HUES64 (cell line): Measurements from ENCODE around the gene LINS1.

Experiments used
- H3K27ac ChIP-seq: 2 replicates; pipeline ENCODE4 v1.7.0; 2013; ENCODE audit warnings: low read depth, low read length, inconsistent platforms
- H3K27me3 ChIP-seq: 2 replicates; pipeline ENCODE4 v1.6.1; 2013; ENCODE audit warnings: mild to moderate bottlenecking, low read length; ENCODE audit not compliant: insufficient read depth
- H3K36me3 ChIP-seq: 2 replicates; pipeline ENCODE4 v1.6.1; 2013; ENCODE audit warnings: mild to moderate bottlenecking, low read length; ENCODE audit not compliant: insufficient read depth
- H3K4me1 ChIP-seq: 2 replicates; pipeline ENCODE4 v1.6.1; 2013; ENCODE audit warnings: mild to moderate bottlenecking, low read length, moderate library complexity; ENCODE audit not compliant: insufficient read depth
- H3K4me3 ChIP-seq: 2 replicates; pipeline ENCODE4 v1.5.1; 2013; ENCODE audit warnings: mild to moderate bottlenecking, low read length, moderate library complexity
- H3K9ac ChIP-seq: 2 replicates; pipeline ENCODE4 v1.6.1; 2013; ENCODE audit warnings: mild to moderate bottlenecking, low read depth, low read length
- H3K9me3 ChIP-seq: 2 replicates; pipeline ENCODE4 v1.6.1; 2013; ENCODE audit warnings: low read depth, low read length; ENCODE audit not compliant: insufficient read depth
- WGBS: fragments of 150-250, 120-280 bp; methylation state at CpG from one replicate; pipeline ENCODE4 v1.1.7; 2013; ENCODE audit warnings: missing lambda C conversion rate; 5-methylcytosine and 5-hydroxymethylcytosine counted together

LINS1 gene

DNA sequence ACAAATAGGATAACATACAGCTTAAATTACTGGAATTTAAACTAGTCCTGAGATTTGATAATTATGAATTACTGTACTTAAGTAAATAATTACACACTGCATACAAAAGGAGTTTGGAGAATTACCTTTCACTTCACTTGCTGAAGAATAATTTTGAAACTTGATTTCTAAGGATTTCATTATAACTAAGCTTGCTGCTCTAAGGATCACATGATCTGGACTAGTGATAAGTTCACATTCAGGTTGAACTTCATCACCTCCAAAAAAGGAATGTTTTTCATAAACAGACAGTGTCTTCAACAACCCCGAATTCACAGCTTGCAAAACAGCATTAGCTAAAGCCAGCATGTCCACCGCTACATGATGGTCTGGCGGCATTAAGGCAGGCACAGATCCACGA is 28.5 kb downstream of the LINS1 start:
- Histone ChIP-seq H3K36me3 (peaks cover 24% of the 10 kb centered on the region), H3K9ac (no peak overlapping the region), H3K4me1 (no peaks in the 10 kb centered on the region), H3K27ac (no peak overlapping the region), H3K9me3 (no peaks in the 10 kb centered on the region), H3K27me3 (no peaks in the 10 kb centered on the region), H3K4me3 (no peak overlapping the region)
- WGBS: 95% methylated on average over 4 of the region's 4 CpGs

- Histone ChIP-seq H3K4me1 (no peaks in the 10 kb centered on the region), H3K27ac (no peak overlapping the region), H3K4me3 (no peak overlapping the region), H3K27me3 (no peaks in the 10 kb centered on the region), H3K36me3 (peaks cover 24% of the 10 kb centered on the region), H3K9ac (no peak overlapping the region), H3K9me3 (no peaks in the 10 kb centered on the region)
- WGBS: 100% methylated on average over 2 of the region's 4 CpGs
These were observed 29.5 kb downstream of the LINS1 start for GRCh38 chr15:100572362-100572983.

DNA sequence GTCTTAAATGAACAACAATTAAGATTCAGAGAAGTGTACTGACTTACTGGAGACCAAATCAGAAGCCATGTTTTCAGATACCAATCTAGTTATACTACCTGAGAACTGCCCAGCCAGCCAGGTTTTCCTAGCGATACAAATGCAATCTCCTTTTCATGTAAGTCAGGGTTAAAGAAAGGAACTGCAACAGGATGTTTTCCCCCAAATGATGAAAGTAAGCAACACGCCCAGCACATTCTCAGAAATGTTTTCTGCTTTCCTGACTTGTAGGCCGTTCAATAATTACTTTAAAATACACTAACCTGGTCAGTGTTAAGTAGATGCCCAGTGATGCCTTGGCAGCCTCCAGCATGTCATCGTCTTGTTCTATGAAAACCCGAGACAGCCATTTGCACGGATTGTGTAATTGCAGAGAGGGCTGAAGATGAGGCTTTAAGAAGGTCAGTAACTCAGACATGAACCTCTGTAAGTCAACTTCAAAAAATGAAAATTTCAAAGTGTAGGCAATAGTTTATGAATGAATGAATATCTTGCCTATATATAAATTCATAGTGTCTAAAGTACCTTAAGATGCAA is 30.3 kb downstream of the LINS1 start:
- H3K4me3 ChIP-seq: no peak overlapping the region
- H3K9ac ChIP-seq: no peak overlapping the region
- 95% methylated on average over 6 of the region's 6 CpGs for WGBS

GRCh38 chr15:100570735-100571313 is 31.2 kb downstream of the LINS1 start:
- Histone ChIP-seq H3K4me3 (no peak overlapping the region), H3K27me3 (no peaks in the 10 kb centered on the region), H3K9me3 (no peaks in the 10 kb centered on the region), H3K36me3 (peaks cover 24% of the 10 kb centered on the region), H3K27ac (no peak overlapping the region), H3K9ac (no peak overlapping the region), H3K4me1 (no peaks in the 10 kb centered on the region)
- 92% methylated on average over 4 of the region's 4 CpGs for WGBS

More for the DNA sequence above, 30.3 kb downstream of the LINS1 start:
- Histone ChIP-seq H3K36me3 (peaks cover 24% of the 10 kb centered on the region), H3K9me3 (no peaks in the 10 kb centered on the region), H3K4me1 (no peaks in the 10 kb centered on the region), H3K27me3 (no peaks in the 10 kb centered on the region), H3K27ac (no peak overlapping the region)

DNA sequence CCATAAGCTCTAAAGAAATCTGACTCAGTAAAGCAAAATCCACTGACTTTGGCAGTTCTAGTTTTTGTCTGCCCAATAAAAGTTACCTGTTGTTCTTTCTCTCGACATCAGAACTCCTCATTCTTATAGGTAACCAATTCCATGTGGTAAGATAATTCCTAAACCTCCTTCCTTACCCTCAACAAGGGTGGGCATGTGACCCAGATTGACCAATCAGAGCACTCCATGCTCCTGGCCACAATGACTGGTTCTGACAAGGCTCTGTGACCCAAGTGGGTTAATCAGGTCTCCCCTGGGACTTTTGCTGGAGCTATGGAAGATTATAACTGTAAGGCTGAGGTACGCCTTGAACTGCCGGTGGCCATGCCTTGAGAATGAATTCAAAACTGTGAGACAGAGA is 31.7 kb downstream of the LINS1 start:
- H3K27ac ChIP-seq: no peak overlapping the region
- H3K36me3 ChIP-seq: peaks cover 24% of the 10 kb centered on the region
- no peak overlapping the region for H3K4me3 ChIP-seq
- H3K27me3 ChIP-seq: no peaks in the 10 kb centered on the region
- H3K4me1 ChIP-seq: no peaks in the 10 kb centered on the region
- 92% methylated on average over 3 of the region's 3 CpGs for WGBS
- H3K9me3 ChIP-seq: no peaks in the 10 kb centered on the region
- H3K9ac ChIP-seq: no peak overlapping the region

DNA sequence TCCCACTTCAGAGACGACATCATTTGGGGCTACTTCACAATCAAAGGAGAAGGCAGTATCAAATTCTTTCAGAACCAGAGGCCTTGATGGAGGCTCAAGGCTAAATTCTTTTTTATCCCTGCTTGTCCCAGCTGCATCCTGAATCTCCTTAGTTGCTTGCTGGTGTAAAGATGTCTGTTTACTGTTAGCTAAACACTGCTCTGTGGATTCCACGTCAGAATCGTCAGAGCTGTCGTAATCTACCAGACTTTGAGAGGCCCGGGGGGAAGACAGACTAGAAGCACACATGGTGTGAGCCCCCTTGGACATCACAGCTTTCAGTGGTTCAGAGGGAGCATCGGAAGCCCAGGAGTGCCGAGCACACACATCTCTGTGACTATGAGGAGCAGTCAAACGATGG is 32.6 kb downstream of the LINS1 start:
- Histone ChIP-seq H3K9me3 (no peaks in the 10 kb centered on the region), H3K27ac (no peak overlapping the region), H3K9ac (no peak overlapping the region), H3K36me3 (peaks cover 24% of the 10 kb centered on the region), H3K27me3 (no peaks in the 10 kb centered on the region), H3K4me3 (no peak overlapping the region), H3K4me1 (no peaks in the 10 kb centered on the region)
- WGBS: 88% methylated on average over 8 of the region's 8 CpGs

DNA sequence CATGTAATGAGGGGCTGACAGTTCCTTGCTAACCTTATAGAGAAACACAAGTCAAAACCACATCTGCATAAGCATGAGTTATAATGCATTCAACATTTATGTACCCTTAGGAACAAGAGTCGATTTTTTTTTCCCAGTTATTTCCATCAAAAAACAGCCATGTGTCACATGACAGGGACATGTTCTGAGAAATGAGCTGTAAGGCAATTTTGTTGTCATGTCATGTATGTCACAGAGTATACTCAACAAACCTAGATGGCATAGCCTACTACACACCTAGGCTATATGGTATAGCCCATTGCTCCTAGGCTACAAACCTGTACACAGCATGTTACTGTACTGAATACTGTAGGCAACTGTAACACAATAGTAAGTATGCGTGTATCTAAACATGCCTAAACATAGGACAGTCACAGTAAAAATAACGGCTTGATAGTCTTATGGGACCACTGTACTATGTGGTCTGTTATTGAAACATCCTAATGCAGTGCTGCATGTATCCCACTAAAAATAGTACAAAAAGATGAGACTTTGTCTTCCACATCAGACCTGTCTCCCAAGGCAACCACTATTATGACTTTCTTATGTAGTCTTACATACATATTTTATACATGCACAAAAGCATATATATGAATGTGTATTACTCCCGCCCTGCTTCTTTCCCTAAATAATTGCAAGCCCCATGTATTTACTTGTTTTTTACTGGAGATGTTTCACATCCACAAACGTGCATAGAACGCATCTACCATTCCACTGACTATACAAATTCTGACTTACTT is 34.9 kb downstream of the LINS1 start:
- 88% methylated on average over 6 of the region's 6 CpGs for WGBS
- peaks cover 15% of the 10 kb centered on the region; the same call in 1 of the 2 replicates for H3K36me3 ChIP-seq
- no peak overlapping the region for H3K4me3 ChIP-seq
- no peaks in the 10 kb centered on the region for H3K4me1 ChIP-seq
- H3K27me3 ChIP-seq: no peaks in the 10 kb centered on the region
- H3K9me3 ChIP-seq: no peaks in the 10 kb centered on the region
- H3K27ac ChIP-seq: no peak overlapping the region
- no peak overlapping the region for H3K9ac ChIP-seq

DNA sequence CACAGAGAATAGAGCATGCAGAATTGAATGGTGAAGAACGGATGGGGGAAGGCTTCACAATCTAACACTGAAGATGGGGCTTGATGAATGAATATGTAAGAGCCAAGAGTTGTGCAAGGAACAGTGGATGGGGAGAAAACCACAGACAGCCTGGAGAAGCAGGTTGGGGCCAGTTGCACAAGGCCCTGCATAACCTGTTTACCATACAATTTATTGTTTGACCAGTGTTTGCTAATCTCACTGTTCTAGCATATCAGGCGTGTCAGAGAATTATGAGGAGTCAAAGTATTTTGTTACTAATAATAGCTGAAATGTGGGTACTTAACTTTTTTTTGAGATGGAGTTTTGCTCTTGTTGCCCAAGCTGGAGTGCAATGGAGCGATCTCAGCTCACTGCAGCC is 36.4 kb downstream of the LINS1 start:
- no peak overlapping the region for H3K9ac ChIP-seq
- H3K27ac ChIP-seq: no peak overlapping the region
- 90% methylated on average over 3 of the region's 3 CpGs for WGBS
- no peaks in the 10 kb centered on the region for H3K4me1 ChIP-seq
- no peaks in the 10 kb centered on the region for H3K9me3 ChIP-seq
- no peaks in the 10 kb centered on the region for H3K27me3 ChIP-seq
- peaks cover 9% of the 10 kb centered on the region; the same call in 1 of the 2 replicates for H3K36me3 ChIP-seq
- no peak overlapping the region for H3K4me3 ChIP-seq

DNA sequence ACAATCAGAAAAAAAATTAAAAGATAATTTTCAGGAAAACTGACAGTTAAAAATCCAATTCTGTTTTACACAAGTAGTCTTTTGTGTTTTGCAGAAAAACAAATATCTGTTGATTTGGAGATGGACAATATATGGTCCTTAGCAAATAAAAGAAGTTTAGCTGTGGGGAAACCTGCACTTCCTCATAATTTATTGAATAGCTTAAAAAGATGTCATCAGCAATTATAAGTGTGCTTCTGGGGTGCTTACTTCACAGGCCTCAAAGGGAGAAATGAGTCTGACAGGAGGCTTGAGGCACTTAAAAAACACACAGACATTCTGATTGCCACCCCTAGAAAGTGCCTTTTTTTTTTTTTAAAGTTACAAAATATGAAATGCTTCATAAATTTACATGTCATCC is 41.7 kb downstream of the LINS1 start:
- Histone ChIP-seq H3K9me3 (no peaks in the 10 kb centered on the region), H3K9ac (no peak overlapping the region), H3K36me3 (no peaks in the 10 kb centered on the region), H3K4me1 (no peaks in the 10 kb centered on the region), H3K27ac (no peak overlapping the region), H3K4me3 (no peak overlapping the region), H3K27me3 (no peaks in the 10 kb centered on the region)

GRCh38 chr15:100559330-100559729 is 42.7 kb downstream of the LINS1 start:
- H3K9ac ChIP-seq: no peak overlapping the region
- H3K27ac ChIP-seq: no peak overlapping the region
- no peaks in the 10 kb centered on the region for H3K9me3 ChIP-seq
- no peaks in the 10 kb centered on the region for H3K27me3 ChIP-seq
- 98% methylated on average over 2 of the region's 2 CpGs for WGBS
- H3K4me1 ChIP-seq: no peaks in the 10 kb centered on the region
- no peak overlapping the region for H3K4me3 ChIP-seq
- H3K36me3 ChIP-seq: no peaks in the 10 kb centered on the region

DNA sequence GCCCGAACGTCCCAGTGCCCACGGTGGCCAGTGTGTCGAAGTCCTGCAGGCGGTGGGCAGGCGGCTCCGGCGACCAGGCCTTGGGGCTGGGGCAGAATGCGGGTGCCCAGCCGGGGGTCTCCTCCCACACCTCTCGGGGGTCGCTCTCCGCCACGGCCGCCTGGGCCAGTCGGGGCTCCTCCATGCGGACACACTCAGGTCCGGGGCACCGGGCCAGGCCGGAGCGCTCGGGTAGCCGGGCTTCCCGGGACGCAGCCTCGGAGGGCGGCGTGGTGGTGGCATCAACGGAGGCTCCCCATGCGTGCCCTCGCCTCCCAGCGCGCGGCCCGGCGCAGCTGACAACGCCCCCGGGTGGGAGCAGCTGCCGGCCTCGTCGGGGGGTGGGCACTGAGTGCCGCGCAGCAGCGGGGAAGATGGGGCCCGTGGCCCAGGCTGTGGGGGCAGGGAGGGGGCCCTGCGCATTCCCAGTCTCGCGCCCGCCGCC is 43.2 kb downstream of the LINS1 start:
- WGBS: 95% methylated on average over 50 of the region's 50 CpGs
- Histone ChIP-seq H3K9ac (no peak overlapping the region), H3K27me3 (no peaks in the 10 kb centered on the region), H3K36me3 (no peaks in the 10 kb centered on the region), H3K9me3 (peaks cover 3% of the 10 kb centered on the region; the same call in 1 of the 2 replicates), H3K4me1 (no peaks in the 10 kb centered on the region), H3K27ac (no peak overlapping the region), H3K4me3 (no peak overlapping the region)
